Measurements from ENCODE around the gene IL17A.
"Not testable (repeated sequence)": the region's sequence is repeated elsewhere in the genome, so short reads cannot be mapped to it uniquely, and the experiment has no call there.

The IL17A gene

DNA sequence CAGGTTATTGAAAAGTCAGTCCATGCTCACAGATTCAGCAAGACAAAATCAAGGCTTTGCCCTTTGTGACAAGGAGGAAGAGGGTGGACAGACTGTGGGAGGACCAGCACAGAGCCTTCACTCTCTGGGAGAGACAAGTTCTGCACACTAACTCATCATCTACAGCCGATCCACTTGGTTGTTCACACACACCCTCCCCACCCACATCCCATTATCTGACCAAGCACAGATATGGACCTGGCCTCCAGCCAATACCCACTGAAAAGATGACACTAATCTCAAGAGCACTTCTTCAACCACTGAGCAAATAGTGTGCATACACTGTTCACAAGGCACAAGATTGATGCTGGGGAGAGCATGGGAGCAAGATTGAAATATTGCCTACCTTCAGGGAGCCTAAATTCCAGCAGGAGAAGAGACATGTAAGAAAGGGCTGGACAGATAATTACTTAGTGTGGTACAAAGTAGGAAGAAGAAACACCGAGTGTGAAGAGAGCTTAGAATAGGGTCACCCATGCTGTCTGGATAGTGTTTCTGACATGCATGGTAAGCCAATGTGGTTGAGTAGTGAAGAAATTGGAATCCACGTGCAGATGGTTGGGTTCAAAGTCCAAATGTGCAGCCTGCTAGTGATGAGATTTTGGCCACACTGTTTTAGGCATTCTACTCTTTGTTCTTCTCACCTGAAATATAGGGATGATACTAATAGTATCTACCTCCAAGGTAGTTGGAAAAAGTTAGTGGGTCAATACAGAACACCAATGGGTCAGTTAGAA lies 21.7 kb upstream of the IL17A start:
- no peak for DNase-seq

DNA sequence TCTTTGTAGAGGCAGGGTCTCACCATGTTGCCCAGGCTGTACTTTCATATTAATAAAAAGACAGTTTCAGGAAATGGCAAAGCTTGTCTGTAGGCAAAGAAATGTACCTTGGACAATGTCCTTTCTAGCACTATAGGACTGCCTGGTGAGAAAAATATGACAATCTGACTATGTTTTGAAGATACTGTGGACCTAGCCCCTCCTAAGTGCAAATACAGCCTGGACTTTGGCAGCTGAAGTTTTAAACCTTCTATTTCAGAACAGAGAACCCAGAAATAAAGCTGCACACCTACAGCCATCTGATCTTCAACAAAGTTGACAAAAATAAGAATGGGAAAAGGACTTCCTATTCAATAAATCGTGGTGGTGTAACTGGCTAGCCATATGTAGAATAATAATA lies 18.9 kb upstream of the IL17A start:
- DNase-seq, result no peak

GRCh38 chr6:52168351-52168750 lies 17.8 kb upstream of the IL17A start:
- DNase-seq, result not testable (repeated sequence)

GRCh38 chr6:52174118-52174517 lies 12.1 kb upstream of the IL17A start:
- DNase-seq, result no peak

DNA sequence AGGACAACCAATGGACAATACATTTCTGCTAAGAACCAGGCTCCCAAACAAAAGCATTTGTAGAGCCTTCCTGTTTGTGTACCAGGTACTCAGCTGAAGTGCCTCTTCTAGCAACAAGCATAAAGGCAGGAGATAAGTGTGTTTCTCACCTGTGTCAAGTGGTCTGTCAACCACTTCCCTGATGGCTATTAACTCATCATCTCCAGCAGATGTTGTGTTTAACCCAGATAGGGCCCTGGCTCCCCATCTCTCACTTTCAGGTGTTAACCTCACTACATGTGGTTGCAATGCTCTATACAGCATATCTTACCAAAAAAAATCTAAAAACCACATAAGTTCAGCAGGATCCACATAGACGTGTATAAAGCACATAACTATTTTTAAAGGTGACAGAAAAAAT lies 9.6 kb upstream of the IL17A start:
- no peak for DNase-seq

DNA sequence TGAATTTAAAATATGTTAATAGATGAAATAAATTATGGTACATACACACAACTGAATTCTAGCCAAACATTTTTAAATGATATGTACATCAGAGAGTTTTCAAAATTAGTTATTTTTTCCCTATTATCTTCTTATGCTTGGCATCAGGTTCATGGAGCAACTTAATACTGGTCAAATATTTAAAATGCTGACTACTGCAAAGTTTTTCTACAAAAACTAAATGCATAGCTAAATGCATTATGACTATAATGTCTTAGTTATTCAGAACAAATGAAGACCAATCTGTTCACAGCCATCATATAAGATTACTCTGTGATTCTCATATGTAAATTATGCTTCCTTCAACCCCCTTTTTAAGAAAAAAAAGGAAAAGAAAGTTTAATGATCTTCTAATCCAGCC lies 8.2 kb upstream of the IL17A start:
- DNase-seq, result no peak

GRCh38 chr6:52180787-52181558 lies 5.2 kb upstream of the IL17A start:
- no peak for DNase-seq

- DNase-seq, result no peak
Observed at GRCh38 chr6:52183131-52183713, 3.0 kb upstream of the IL17A start.

GRCh38 chr6:52186480-52186879 lies 305 bp downstream of the IL17A start:
- DNase-seq, result no peak

GRCh38 chr6:52187098-52187497 lies 923 bp downstream of the IL17A start:
- DNase-seq, result no peak

GRCh38 chr6:52189974-52190373 lies 3.8 kb downstream of the IL17A start:
- no peak for DNase-seq

GRCh38 chr6:52190409-52190808 lies 4.2 kb downstream of the IL17A start:
- no peak for DNase-seq

DNA sequence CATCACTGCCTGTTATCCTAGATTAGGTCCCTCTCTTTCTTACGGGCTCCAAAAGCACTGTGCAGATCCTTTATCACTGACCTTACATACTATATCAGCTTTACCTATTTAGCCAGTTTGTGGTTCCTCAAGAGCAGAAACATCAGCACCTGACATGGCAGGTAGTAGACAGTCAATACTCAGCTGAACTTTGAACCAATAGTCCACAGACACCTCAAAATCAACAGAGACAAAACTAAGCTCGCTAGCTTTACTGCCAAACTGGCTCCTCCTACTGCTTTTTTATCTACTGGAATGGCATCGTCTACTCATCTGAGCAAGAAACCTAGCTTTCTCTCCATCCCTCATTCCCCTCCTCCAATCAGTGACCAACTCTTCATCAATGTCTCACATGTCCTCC lies 5.6 kb downstream of the IL17A start:
- no peak for DNase-seq

GRCh38 chr6:52195886-52196285 lies 9.7 kb downstream of the IL17A start:
- no peak for DNase-seq

DNA sequence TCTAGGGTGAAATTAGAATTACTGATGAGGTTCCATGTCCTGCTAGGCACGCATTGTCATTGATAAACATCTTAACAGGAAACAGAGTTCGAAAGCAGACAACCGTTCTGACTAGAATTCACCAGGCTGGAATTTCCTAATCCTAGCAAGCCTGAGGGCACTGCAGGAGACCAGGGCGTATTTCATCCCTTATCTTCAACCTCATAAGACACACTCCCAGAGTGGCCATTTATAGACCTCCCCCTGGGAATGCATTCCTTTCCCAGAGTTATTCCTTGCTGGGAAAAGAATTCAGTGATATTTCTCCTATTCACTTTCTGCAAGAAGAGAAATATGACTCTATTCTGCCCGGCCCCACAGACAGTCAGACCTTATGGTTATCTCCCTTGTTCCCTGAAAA lies 13.9 kb downstream of the IL17A start:
- DNase-seq, result not testable (repeated sequence)

GRCh38 chr6:52201046-52201445 lies 14.9 kb downstream of the IL17A start:
- DNase-seq, result no peak

- no peak for DNase-seq
Observed at GRCh38 chr6:52201493-52201892, 15.3 kb downstream of the IL17A start.

- DNase-seq, result no peak
Observed at GRCh38 chr6:52207066-52207465, 20.9 kb downstream of the IL17A start.

- DNase-seq, result no peak
Observed at GRCh38 chr6:52208612-52209011, 22.4 kb downstream of the IL17A start.

GRCh38 chr6:52209770-52210169 lies 23.6 kb downstream of the IL17A start:
- DNase-seq, result no peak

DNA sequence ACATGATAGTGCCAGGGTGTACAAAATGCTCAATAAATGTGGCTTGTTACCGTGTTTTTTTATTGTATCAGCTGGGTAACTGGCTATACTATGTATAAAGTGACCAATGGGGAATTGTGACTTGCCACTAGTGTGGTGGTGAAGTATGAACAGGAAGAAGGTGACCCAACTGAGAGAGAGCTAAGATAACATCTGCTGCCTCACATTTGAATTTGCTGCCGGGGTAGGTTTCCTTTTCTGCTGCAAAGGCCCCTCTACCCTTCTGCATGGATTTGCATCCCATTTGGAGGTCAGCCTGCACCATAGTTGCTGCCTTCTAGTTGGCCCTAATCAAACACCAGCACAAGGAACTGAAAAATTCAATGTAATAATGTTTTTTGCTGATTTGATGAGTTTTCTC lies 24.1 kb downstream of the IL17A start:
- DNase-seq, result no peak

DNA sequence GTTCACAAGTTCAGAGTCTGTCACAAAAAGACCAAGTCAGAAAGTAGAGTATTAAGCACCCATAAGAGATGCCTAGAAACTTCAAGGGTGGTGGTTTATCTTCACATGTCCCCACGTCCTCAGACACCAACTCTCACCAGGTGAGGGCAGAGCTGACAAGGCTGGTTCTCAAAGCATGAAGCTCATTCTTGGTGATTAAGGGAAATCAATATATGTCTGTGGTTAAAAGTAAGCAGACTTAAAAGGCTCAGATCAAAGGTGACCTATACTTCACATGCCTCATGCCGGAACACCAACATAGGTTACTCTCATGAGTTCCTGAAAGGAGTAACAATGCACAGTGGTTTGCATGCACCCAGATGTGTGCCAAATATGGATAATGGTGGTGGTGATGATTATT lies 27.0 kb downstream of the IL17A start:
- DNase-seq, result no peak

- no peak for DNase-seq
Observed at GRCh38 chr6:52215787-52216186, 29.6 kb downstream of the IL17A start.

GRCh38 chr6:52216932-52217575 lies 30.9 kb downstream of the IL17A start:
- DNase-seq, result no peak

Measured in kidney glomerular epithelial cell (primary cell).